GM12872 (cell line): Measurements from ENCODE around the gene MSL3B.
A peak's percentile ranks its signal among the peaks of the same experiment; 100 is the strongest.

ENCODE experiments used
- TF ChIP-seq, protein P1 (sequence below): IDR thresholded peaks from 3 replicates; pipeline ENCODE4 v1.5.1; 2011; ENCODE audit warnings: low read depth, mild to moderate bottlenecking, low read length, moderate library complexity; ENCODE audit not compliant: insufficient read depth

MSL3B gene

DNA sequence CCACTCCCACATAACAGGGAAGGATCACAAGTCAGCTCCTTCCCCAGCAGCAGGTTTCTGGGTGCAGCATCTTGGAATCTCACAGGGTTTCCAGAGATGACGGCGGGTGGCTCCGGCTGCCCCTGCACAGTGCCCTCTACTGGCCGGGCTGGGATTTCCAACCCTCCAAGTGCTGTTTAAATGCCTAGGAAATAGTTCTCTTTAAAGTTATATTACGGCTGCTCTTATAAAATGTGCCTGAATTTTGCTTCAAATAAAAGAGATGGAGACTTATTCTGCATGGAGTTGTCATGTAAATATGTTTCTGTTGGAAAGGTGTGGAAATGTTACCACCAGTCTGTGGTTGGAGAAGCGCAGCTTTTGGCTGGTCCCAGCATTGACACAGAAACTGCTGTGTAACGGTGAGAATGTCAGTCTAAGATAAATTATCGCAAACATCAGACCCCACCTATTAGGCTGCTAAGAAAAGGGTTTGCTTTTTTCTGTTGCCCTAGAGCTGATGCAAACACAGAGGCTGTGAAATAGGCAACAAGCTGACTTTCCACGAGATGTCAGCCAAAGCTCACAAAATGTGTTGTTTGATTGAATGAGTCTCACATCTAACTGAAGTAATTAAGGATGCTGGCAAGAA, 10.6 kb downstream of the MSL3B start:
- TF ChIP-seq, protein P1, sequence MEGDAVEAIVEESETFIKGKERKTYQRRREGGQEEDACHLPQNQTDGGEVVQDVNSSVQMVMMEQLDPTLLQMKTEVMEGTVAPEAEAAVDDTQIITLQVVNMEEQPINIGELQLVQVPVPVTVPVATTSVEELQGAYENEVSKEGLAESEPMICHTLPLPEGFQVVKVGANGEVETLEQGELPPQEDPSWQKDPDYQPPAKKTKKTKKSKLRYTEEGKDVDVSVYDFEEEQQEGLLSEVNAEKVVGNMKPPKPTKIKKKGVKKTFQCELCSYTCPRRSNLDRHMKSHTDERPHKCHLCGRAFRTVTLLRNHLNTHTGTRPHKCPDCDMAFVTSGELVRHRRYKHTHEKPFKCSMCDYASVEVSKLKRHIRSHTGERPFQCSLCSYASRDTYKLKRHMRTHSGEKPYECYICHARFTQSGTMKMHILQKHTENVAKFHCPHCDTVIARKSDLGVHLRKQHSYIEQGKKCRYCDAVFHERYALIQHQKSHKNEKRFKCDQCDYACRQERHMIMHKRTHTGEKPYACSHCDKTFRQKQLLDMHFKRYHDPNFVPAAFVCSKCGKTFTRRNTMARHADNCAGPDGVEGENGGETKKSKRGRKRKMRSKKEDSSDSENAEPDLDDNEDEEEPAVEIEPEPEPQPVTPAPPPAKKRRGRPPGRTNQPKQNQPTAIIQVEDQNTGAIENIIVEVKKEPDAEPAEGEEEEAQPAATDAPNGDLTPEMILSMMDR, result peak; percentile 80

DNA sequence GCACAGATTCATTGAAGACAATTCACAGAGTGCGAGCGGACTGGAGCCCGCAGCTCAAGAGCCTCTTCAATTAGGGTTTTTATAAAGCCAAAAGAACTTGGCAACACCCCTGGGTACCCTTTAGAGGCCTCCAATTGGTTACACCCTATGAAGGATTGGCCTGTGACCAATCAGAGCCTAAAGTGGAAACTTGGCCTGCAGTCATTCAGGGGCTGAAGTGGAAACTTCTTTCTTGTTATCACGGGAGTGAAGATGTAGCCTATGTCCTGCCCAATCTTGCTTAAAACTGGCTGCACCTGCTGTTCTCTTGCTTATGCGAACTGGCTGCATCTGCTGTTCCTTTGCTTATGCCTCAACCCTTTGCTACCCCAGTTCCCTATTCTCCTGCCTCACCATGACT, 12.0 kb downstream of the MSL3B start:
- TF ChIP-seq, protein P1, result no peak

DNA sequence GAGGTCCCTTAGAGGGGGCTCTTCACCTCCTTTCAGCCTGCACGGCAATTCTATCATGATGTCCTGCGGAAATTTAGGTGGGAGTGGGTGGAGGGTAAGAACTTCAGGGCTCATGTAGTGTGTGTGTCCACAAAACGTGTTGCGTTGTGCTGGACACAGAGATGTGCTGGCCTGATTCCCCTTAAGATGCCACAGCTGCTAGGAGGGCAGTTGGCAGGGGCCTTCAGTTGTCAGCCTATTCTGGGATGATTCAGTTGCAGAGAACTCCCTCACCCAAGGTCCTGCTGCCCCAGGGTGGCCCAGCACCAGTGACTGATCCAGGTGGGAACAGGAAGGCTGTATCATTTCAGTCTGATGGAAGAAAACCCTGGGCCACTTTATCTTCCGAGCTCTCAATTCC, 12.8 kb downstream of the MSL3B start:
- TF ChIP-seq, protein P1, result no peak

DNA sequence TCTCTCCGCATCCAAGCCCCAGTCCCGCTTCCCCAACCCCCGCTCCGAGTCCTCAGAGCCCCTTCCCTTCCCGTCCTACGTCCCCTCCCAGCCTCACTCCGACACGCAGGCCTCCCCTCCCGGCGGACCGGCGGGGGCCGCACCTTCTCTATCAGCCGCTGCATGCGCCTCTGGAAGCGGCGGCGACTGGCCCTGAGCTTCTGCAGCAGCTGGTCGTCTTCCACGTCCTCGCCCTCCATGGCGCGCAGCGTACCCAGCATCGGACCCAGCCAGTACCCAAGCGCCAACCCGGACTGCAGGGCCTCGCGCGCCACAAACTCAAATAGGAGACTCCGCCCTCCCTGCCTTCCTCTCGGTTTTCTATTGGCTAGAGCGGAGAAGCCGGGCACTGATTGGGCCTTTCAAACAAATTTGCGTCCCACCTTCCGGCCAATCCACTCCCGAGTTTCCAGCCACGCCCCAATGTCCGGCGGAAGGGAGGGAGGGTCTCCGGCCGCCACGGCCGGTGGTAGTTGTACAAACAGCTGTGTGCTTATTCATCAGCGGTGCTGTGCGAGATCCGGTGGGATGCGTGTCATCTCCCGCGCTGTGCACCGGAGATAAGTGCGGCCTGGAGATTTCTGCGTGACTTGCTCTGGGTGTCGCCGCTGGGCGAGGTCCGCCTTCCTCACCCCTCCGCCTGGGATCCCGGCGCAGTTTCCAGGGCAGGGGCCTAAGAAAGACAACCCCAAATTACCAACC, 13.8 kb downstream of the MSL3B start, which contains the start of gene HJURP:
HJURP (minus strand) TSS at position 295 of the 741 bp plus-strand sequence; CDS start at position 260, 35 bp downstream.
- TF ChIP-seq, protein P1, result no peak

DNA sequence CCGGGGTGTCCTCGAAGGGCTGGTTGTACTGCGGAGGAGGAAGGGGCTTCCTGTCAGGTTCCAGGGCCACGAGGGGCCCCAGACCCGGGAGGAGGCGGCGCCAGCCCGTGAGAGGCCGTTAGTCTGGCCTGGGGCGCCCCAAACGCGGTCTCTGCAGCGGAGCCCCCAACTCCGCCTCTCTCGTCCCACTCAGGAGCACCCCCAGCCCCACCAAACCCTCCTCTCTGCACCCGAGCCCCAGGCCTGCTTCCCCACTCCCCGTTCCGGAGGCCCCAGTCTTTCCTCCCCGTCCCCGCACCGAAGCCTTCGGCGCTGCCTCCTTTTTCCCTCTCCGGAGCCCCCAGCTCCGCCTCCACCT, 14.3 kb downstream of the MSL3B start:
- TF ChIP-seq, protein P1, result no peak

DNA sequence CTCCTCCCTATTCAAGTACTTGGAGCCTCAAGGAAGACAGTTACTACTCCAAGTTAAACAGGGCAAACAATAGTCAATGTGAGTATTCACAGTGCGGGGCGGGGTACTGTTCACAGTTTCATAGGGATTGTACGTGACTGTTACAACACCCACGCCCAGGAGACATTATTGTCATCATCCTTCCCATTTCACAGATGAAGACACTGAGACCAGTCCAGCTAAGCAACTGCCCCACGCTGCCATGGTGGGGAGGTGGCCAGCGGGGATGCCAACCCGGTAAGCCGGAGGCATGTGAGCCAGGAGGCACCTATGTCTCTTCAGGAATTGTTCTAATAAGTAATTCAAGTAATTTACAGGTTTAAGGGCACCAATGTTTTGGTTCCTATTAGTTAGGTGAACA, 14.8 kb downstream of the MSL3B start:
- TF ChIP-seq, protein P1, result no peak

DNA sequence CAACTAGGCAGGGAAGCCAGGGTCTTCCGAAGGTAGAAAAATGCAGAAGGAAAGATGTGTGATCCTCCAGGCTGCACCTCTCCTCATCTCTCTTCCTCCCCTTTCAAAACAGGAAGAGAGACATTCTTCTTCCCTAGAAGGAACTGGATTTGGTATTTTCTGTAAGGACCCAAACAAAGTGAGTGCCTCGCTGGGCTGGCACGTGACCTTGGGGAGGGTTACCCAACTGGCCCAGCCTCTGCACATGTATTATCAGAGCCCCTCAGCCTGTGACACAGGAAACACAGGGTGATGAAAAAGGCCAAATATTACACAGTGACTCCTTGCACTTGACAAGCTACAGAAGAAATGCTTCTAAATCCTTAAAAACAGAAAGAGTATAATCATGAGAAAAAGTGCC, 16.1 kb downstream of the MSL3B start:
- TF ChIP-seq, protein P1, result no peak
